ENCODE results near the gene EFEMP2. TPM values are rescaled to one million over a fixed set of nuclear protein-coding genes. Genes with fewer than 3 reads are reported as not detected.

EFEMP2 gene
- total RNA-seq, 4 donors from 2014 or later = 3.6 to 29.0 (median 10.2) TPM

DNA sequence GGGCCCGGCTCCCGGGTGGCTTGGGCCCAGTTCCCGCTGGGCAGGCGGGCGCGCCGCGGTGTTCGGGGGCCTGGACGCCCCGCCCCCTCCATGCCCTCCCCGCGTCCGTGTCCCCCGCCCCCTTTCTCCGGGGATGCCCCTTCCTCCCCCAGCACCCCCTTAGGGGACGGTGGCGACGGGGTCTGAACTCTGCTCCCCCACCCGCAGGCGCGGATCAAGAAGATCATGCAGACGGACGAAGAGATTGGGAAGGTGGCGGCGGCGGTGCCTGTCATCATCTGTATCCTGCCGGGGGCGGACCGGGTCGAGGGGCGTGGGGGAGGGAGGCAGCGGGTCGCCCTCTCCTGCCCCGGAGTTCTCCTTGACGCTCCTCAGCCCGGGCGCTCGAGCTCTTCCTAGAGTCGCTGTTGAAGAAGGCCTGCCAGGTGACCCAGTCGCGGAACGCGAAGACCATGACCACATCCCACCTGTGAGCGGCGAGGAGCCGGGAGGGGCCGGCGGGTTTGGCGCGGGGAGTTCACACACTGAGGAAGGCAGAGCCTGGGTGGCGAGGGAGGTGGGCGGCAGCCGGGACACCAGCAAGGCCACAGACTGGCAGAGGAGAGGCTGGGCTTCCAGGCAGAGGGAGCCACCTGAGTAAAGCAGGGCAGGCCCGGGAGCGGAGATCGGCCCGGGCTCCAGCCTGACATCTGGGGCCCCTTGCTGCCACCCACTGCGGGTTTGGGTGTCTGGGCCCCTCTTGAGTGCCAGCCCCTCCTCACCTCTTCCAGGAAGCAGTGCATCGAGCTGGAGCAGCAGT lies 47.2 kb upstream of the EFEMP2 start:
- intact Hi-C loops (cut with DNase I) = no loop called here
- WGBS, 2 donors = 1% methylated on average over 12 of the region's 60 CpGs; no CpG with 5 or more reads in 1 of the 2 donors
- Histone ChIP-seq H3K27ac (peak overlapping the region; percentile 91 to 99 (median 96)), H3K4me3 (peak overlapping the region; percentile 89 to 98 (median 94)), H3K36me3 (peaks cover 0 to 49% (median 0%) of the 10 kb centered on the region in 3 donors), H3K27me3 (no peaks in the 10 kb centered on the region), H3K4me1 (peaks cover 49 to 73% (median 49%) of the 10 kb centered on the region in 3 donors), H3K9me3 (no peaks in the 10 kb centered on the region)
- DNase-seq = no peak
- TF ChIP-seq CTCF (IDR thresholded peaks at IDR 0.05) (no peak), POLR2A (IDR thresholded peaks at IDR 0.05) (no peak)

DNA sequence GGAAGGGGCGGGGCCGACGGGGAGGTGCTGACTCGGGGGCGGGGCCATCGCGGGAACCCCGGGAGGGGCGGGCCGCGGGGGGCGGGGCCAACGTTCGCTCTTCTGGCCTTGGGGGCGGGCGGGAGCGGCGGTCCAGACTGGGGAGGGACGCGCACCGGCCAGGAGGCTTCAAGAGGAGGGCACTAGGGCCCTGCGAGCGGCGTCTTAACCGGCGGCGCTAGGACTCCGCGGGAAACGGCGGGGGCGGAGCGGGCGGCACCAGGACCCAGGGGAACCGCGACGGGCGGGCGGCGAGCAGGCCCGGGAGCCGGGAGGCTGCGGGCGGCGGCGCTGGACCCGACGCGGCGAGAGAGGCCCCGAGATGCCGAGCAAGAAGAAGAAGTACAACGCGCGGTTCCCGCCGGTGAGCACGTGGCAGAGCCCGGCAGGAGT lies 46.6 kb upstream of the EFEMP2 start, which contains the start of gene DRAP1:
TSS of gene DRAP1 (plus strand) at position 286 of the 432 bp plus-strand sequence. CDS start at position 362, 76 bp downstream.
- TF ChIP-seq CTCF (IDR thresholded peaks at IDR 0.05) (peak in 3 of 6 experiments; percentile 3 to 38 (median 34)), POLR2A (IDR thresholded peaks at IDR 0.05) (peak in 3 of 4 donors; percentile 55 to 84 (median 81))
- Histone ChIP-seq H3K36me3 (peaks cover 0 to 43% (median 0%) of the 10 kb centered on the region in 3 donors), H3K4me1 (peaks cover 50 to 79% (median 50%) of the 10 kb centered on the region in 3 donors), H3K9me3 (no peaks in the 10 kb centered on the region), H3K27me3 (no peaks in the 10 kb centered on the region), H3K4me3 (peak within 1 kb of the TSS; percentile 89 to 98 (median 94)), H3K27ac (peak within 1 kb of the TSS; percentile 94 to 99 (median 98))
- WGBS, 2 donors = 2% methylated on average over 25 of the region's 59 CpGs; no CpG with 5 or more reads in 1 of the 2 donors
- DNase-seq = peak; percentile 93
- intact Hi-C loops (cut with DNase I) = no loop called here

- TF ChIP-seq CTCF (IDR thresholded peaks at IDR 0.05) (peak in 1 of 6 experiments; percentile 6), POLR2A (IDR thresholded peaks at IDR 0.05) (peak in 1 of 4 donors; percentile 11)
- WGBS, 2 donors = 19 to 21% methylated on average over 9 to 10 of the region's 77 CpGs
- peak within 1 kb of the TSS; percentile 94 to 99 (median 98) for H3K27ac ChIP-seq
- no peaks in the 10 kb centered on the region for H3K9me3 ChIP-seq
- peak within 1 kb of the TSS; percentile 89 to 98 (median 94) for H3K4me3 ChIP-seq
- no peaks in the 10 kb centered on the region for H3K27me3 ChIP-seq
- peaks cover 50 to 84% (median 50%) of the 10 kb centered on the region in 3 donors for H3K4me1 ChIP-seq
- intact Hi-C loops (cut with DNase I) = no loop called here
- H3K36me3 ChIP-seq = peaks cover 0 to 36% (median 0%) of the 10 kb centered on the region in 3 donors
- no peak for DNase-seq
Observed at GRCh38 chr11:65918211-65919140, 45.9 kb upstream of the EFEMP2 start, which contains the start of gene C11orf68. TSS of gene C11orf68 (minus strand) at chr11:65919062. CDS start at chr11:65919031, 31 bp downstream.

- peak overlapping the region; percentile 94 to 99 (median 98) for H3K27ac ChIP-seq
- H3K9me3 ChIP-seq = no peaks in the 10 kb centered on the region
- H3K27me3 ChIP-seq = no peaks in the 10 kb centered on the region
- TF ChIP-seq CTCF (IDR thresholded peaks at IDR 0.05) = no peak
- H3K4me3 ChIP-seq = peak overlapping the region; percentile 74 to 98 (median 90)
- intact Hi-C loops (cut with DNase I) = no loop called here
- H3K36me3 ChIP-seq = peaks cover 0 to 28% (median 0%) of the 10 kb centered on the region in 3 donors
- peaks cover 57 to 85% (median 57%) of the 10 kb centered on the region in 3 donors for H3K4me1 ChIP-seq
- 72 to 74% methylated on average over 5 to 19 of the region's 35 CpGs for WGBS, 2 donors
- DNase-seq = no peak
Observed at GRCh38 chr11:65917434-65918210, 45.0 kb upstream of the EFEMP2 start.

Data from esophagus squamous epithelium (tissue), 5 donors.